Smooth muscle cell (in vitro differentiated cells): ENCODE data around the gene PRPF8. TPM values are rescaled to one million over a fixed set of nuclear protein-coding genes. Genes with fewer than 3 reads are reported as not detected.
A peak's percentile ranks its signal among the peaks of the same experiment; 100 is the strongest.

Experiments
- DNase-seq: peaks from one replicate; lab custom pipeline; 2025; ENCODE audit not compliant: unreplicated experiment; lab: John Stamatoyannopoulos, UW
- H2AFZ ChIP-seq: fragments of 200-600 bp; sonication (generic); 2 replicates; pipeline ENCODE4 v1.6.0; 2016; ENCODE audit warnings: antibody characterized with exemption, low read depth, mild to moderate bottlenecking
- H3F3A ChIP-seq: fragments of 200-600 bp; sonication (generic); 2 replicates; pipeline ENCODE4 v1.6.0; 2017; ENCODE audit warnings: antibody characterized with exemption, low read depth
- H3K27ac ChIP-seq: fragments of 200-600 bp; sonication (generic); 2 replicates; pipeline ENCODE4 v1.5.1; 2016; ENCODE audit warnings: low read depth, mild to moderate bottlenecking
- H3K27me3 ChIP-seq: fragments of 200-600 bp; sonication (generic); 2 replicates; pipeline ENCODE4 v1.6.1; 2016; ENCODE audit warnings: low read depth, mild to moderate bottlenecking
- H3K36me3 ChIP-seq: fragments of 200-600 bp; sonication (generic); 2 replicates; pipeline ENCODE4 v1.5.1; 2016; ENCODE audit warnings: low read depth
- H3K4me1 ChIP-seq: fragments of 200-600 bp; sonication (generic); 2 replicates; pipeline ENCODE4 v1.5.1; 2016; ENCODE audit warnings: low read depth
- H3K4me2 ChIP-seq: fragments of 200-600 bp; sonication (generic); 2 replicates; pipeline ENCODE4 v1.6.0; 2016; ENCODE audit warnings: mild to moderate bottlenecking
- H3K4me3 ChIP-seq: fragments of 200-600 bp; sonication (generic); 2 replicates; pipeline ENCODE4 v1.5.1; 2016; ENCODE audit warnings: mild to moderate bottlenecking
- H3K79me2 ChIP-seq: fragments of 200-600 bp; sonication (generic); 2 replicates; pipeline ENCODE4 v1.6.0; 2016; ENCODE audit warnings: low read depth, mild to moderate bottlenecking
- H3K9ac ChIP-seq: fragments of 200-600 bp; sonication (generic); 2 replicates; pipeline ENCODE4 v1.6.0; 2016; ENCODE audit warnings: low read depth
- H3K9me3 ChIP-seq: fragments of 200-600 bp; sonication (generic); replicated peaks from 2 replicates; pipeline ENCODE4 v1.5.1; 2016; ENCODE audit warnings: low read depth
- H4K20me1 ChIP-seq: fragments of 200-600 bp; sonication (generic); 2 replicates; pipeline ENCODE4 v1.6.0; 2016; ENCODE audit warnings: low read depth
- WGBS: methylation state at CpG from one replicate; pipeline ENCODE4 v1.1.7; 2016; ENCODE audit warnings: low lambda C conversion rate; 5-methylcytosine and 5-hydroxymethylcytosine counted together
- polyA plus RNA-seq: library from polyadenylated mRNA; unstranded; fragments of >200 nt; fragmentation: Nextera tagmentation; extraction: Ambion mirVana; gene quantifications from 2 replicates; pipeline ENCODE4 v1.2.1, GENCODE V29; 2016
- total RNA-seq: library from RNA; depleted of rRNA; stranded (reverse); fragments of >200 nt; gene quantifications from 2 replicates; pipeline ENCODE4 v1.2.3, GENCODE V29; 2014
- TF ChIP-seq, protein P1 (sequence below): fragments of 200-600 bp; sonication (generic); IDR thresholded peaks from 2 replicates; pipeline ENCODE4 v1.5.1; 2017; ENCODE audit warnings: borderline replicate concordance, mild to moderate bottlenecking, antibody characterized with exemption; ENCODE audit not compliant: insufficient read depth, poor library complexity, severe bottlenecking

PRPF8 gene
- total and polyA plus RNA-seq, 2 experiments from 2014 or later: 99.7 to 129 TPM

DNA sequence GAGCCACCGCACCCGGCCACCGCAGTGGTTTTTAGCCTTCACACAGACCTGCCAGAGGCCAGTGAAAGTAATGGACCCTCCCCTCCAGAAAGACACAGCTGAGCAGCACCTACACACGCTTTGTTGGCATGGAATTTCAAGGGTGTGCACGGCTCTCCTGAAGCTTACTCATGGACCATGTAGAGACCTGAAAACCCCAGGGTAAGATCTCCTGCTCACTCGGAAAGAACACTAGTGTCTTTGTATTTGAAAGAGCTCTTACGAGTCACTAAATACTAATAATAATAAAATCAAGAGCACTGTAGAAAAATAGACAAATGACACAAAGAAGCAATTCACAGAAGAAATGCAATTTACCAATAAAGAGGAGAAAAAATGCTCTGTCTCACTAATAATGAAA, 76.0 kb downstream of the PRPF8 start:
- no peaks in the 10 kb centered on the region for H4K20me1 ChIP-seq
- no peak overlapping the region for H3K4me3 ChIP-seq
- peak overlapping the region; percentile 96 for H3K27ac ChIP-seq
- no peaks in the 10 kb centered on the region for H3K79me2 ChIP-seq
- no peak for DNase-seq
- H3K9ac ChIP-seq: peak overlapping the region; percentile 81
- no peaks in the 10 kb centered on the region for H3K36me3 ChIP-seq
- peak overlapping the region; percentile 40 for H3K4me2 ChIP-seq
- TF ChIP-seq, protein P1, sequence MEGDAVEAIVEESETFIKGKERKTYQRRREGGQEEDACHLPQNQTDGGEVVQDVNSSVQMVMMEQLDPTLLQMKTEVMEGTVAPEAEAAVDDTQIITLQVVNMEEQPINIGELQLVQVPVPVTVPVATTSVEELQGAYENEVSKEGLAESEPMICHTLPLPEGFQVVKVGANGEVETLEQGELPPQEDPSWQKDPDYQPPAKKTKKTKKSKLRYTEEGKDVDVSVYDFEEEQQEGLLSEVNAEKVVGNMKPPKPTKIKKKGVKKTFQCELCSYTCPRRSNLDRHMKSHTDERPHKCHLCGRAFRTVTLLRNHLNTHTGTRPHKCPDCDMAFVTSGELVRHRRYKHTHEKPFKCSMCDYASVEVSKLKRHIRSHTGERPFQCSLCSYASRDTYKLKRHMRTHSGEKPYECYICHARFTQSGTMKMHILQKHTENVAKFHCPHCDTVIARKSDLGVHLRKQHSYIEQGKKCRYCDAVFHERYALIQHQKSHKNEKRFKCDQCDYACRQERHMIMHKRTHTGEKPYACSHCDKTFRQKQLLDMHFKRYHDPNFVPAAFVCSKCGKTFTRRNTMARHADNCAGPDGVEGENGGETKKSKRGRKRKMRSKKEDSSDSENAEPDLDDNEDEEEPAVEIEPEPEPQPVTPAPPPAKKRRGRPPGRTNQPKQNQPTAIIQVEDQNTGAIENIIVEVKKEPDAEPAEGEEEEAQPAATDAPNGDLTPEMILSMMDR: no peak
- H3F3A ChIP-seq: peaks cover 9% of the 10 kb centered on the region
- no peak overlapping the region for H2AFZ ChIP-seq
- H3K27me3 ChIP-seq: no peaks in the 10 kb centered on the region
- H3K4me1 ChIP-seq: no peaks in the 10 kb centered on the region
- H3K9me3 ChIP-seq: no peaks in the 10 kb centered on the region
- WGBS: 84% methylated on average over 7 of the region's 7 CpGs

GRCh38 chr17:1607971-1608320, 76.7 kb downstream of the PRPF8 start:
- Histone ChIP-seq H3K4me3 (no peak overlapping the region), H3K9me3 (no peaks in the 10 kb centered on the region), H3K4me2 (peak overlapping the region; percentile 40), H3K79me2 (no peaks in the 10 kb centered on the region), H3K4me1 (no peaks in the 10 kb centered on the region), H3K9ac (peak overlapping the region; percentile 81), H2AFZ (no peak overlapping the region), H4K20me1 (no peaks in the 10 kb centered on the region), H3F3A (peaks cover 9% of the 10 kb centered on the region), H3K36me3 (no peaks in the 10 kb centered on the region), H3K27me3 (no peaks in the 10 kb centered on the region), H3K27ac (peak overlapping the region; percentile 96)
- WGBS: 17% methylated on average over 5 of the region's 5 CpGs
- TF ChIP-seq, protein P1: no peak
- no peak for DNase-seq

- no peak overlapping the region for H2AFZ ChIP-seq
- peak overlapping the region; percentile 58 for H3K4me2 ChIP-seq
- peaks cover 9% of the 10 kb centered on the region for H3F3A ChIP-seq
- no peak overlapping the region for H3K4me3 ChIP-seq
- no peaks in the 10 kb centered on the region for H3K79me2 ChIP-seq
- no peak for DNase-seq
- H3K9me3 ChIP-seq: no peaks in the 10 kb centered on the region
- H3K27me3 ChIP-seq: no peaks in the 10 kb centered on the region
- peak overlapping the region; percentile 85 for H3K9ac ChIP-seq
- TF ChIP-seq, protein P1: no peak
- no peaks in the 10 kb centered on the region for H4K20me1 ChIP-seq
- H3K36me3 ChIP-seq: no peaks in the 10 kb centered on the region
- no peaks in the 10 kb centered on the region for H3K4me1 ChIP-seq
- H3K27ac ChIP-seq: peak overlapping the region; percentile 96
- WGBS: 80% methylated on average over 26 of the region's 26 CpGs
Measured at GRCh38 chr17:1606352-1606985, 78.2 kb downstream of the PRPF8 start.

- Histone ChIP-seq H3K4me1 (no peaks in the 10 kb centered on the region), H3K9ac (no peak overlapping the region), H3K36me3 (no peaks in the 10 kb centered on the region), H3K79me2 (no peaks in the 10 kb centered on the region), H3K27me3 (no peaks in the 10 kb centered on the region), H4K20me1 (no peaks in the 10 kb centered on the region), H3K4me3 (no peak overlapping the region), H3K27ac (peak overlapping the region; percentile 96), H3K4me2 (peak overlapping the region; percentile 58), H3F3A (peaks cover 9% of the 10 kb centered on the region), H3K9me3 (no peaks in the 10 kb centered on the region), H2AFZ (no peak overlapping the region)
- TF ChIP-seq, protein P1: no peak
- WGBS: 96% methylated on average over 19 of the region's 19 CpGs
- no peak for DNase-seq
Measured at GRCh38 chr17:1605681-1606351, 78.9 kb downstream of the PRPF8 start.
